GM21515 (cell line): Measurements from ENCODE around the gene MRPS5.

Experiments
- ATAC-seq: cut with Tn5 transposase; IDR thresholded peaks from one replicate; pipeline ENCODE4 v1.9.1; 2021; ENCODE audit not compliant: unreplicated experiment

The MRPS5 gene

GRCh38 chr2:95061601-95062183 lies 59.9 kb downstream of the MRPS5 start:
- no peak for ATAC-seq

DNA sequence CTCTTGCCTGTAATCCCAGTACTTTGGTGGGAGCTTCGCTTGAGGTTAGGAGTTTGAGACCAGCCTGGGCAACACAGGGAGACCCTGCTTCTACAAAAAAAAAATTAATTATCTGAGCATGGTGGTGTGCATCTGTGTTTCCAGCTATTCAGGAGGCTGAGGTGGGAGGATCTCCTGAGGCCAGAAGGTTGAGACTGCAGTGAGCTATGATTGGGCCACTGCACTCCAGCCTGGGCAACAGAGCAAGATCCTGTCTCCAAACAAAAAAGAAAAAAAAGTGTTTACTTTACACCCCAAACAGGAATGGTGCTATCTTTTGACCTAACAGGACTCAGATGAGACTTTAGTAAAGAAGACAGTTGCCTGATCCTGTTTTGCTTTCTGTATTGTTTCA lies 60.5 kb downstream of the MRPS5 start:
- ATAC-seq = no peak

DNA sequence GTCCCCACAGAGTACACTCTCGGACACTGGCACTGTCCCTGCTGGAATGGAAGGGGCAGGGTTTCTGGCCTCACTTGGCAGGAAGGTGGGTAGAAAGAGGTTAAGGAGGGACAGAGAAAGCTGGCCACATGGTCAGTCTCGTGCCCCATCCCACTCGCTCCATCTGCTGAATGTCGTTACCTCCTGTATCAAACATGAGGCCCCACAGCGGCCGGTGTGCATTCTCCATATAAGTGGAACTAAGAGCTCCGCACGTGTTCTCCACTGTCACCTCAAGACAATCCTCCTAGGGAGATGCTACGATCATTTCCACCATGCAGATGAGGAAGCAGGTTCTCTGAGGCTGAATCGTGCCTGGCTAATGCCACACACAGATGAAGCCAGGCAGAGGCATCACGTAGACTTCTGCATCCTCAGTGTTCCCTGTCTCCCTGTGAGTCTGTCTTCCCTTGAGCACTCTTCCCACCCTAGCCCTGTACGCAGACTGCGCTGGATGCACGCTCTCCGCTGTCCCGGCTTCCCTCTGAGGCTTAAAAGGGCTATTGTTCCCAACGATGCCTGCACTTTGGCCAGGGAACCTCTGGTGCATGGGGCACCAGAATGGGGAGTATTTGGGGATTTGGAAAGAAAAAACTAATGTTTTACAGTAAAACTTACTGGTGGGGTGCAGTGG lies 61.0 kb downstream of the MRPS5 start:
- ATAC-seq = no peak

GRCh38 chr2:95059656-95060370 lies 61.8 kb downstream of the MRPS5 start:
- no peak for ATAC-seq

GRCh38 chr2:95058989-95059641 lies 62.5 kb downstream of the MRPS5 start:
- no peak for ATAC-seq

GRCh38 chr2:95058466-95058988 lies 63.1 kb downstream of the MRPS5 start:
- no peak for ATAC-seq

- ATAC-seq = no peak
Measured at GRCh38 chr2:95057535-95058370, 63.9 kb downstream of the MRPS5 start.

DNA sequence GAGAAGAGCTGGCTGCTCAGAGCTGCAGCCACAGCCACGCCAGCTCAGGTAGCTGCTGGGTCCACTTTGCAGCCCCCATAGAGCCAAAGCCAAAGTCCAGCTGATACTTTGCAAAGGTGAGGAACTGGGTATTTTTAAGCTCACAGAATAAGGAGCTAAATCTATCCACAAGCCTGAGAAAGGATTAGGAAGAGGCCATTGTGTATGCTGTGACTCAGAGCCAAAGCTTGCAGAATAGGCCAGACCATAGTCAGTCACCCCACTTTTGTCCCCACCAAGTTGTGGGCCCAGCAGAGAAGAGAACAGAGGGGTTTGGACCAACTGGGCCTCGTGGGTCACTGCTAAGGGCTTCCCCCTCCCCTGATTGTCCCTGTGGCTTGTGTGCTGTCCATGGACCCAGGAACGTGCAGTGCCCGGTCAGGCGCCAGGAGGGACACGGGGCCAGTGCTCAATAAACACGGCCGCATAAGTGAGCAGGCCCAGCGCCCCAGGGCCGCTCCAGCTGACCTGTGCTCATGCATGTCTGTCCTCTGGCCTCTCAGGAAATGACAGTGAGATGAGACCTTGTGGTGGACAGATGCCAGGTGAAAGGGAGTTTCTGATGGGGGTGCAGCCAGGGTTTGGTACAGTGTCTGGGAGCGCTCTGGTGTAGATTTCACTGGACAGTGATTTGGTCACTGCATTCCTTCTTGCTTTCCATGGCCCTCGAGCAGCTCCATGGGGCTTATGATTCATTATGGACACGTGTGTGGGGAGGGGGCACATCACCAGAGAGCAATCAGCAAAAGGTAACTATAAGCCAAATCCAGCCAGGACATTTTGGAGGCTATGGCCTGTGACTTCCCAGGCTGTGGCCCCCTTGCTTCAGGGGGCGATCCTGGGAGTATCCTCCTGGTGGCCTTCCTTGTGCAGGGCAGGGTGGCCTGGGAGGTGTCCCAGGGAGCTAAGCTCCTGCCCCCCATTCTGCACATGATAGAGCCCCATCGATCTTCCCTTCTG lies 64.8 kb downstream of the MRPS5 start:
- ATAC-seq = no peak

- ATAC-seq = no peak
Measured at GRCh38 chr2:95056044-95056443, 65.6 kb downstream of the MRPS5 start.

DNA sequence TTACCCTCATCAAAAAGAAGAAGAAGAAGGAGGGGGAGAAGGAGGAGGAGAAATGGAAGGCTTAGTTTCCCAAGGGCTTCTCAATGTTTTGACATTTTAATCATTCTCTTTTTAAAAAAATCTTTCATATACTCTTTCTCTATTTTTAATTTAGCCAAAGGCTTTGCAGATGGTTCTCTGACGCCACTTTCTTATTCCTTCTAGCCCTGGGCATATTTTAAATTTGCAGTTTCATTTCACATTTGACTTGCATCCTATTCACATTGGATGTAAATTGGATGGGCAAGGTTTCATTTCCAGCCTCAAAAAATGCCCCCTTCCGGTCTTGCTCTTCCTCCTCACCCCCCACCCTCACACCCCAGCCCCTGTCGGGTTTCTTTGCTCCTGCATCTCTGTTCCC lies 66.3 kb downstream of the MRPS5 start:
- ATAC-seq = no peak

DNA sequence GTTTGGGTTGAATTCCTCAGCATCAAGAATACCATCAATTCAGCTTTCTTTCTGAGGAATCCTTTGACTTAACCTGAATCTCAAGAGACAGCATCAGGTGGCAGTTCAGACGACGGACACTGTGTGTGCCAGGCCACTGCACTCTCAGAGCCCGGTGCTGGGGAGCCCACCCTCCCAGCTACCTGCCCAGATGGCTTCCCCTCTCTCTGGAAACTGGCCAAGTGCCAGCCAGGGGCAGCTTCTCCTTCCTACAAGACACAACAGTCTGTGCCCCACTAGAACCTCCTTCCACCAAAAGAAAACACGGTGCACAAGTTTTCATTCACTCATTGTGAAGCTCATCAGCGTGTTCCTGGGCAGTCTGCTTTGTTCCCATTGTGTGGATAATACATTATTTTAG lies 67.6 kb downstream of the MRPS5 start:
- no peak for ATAC-seq

GRCh38 chr2:95053543-95053942 lies 68.1 kb downstream of the MRPS5 start:
- no peak for ATAC-seq

DNA sequence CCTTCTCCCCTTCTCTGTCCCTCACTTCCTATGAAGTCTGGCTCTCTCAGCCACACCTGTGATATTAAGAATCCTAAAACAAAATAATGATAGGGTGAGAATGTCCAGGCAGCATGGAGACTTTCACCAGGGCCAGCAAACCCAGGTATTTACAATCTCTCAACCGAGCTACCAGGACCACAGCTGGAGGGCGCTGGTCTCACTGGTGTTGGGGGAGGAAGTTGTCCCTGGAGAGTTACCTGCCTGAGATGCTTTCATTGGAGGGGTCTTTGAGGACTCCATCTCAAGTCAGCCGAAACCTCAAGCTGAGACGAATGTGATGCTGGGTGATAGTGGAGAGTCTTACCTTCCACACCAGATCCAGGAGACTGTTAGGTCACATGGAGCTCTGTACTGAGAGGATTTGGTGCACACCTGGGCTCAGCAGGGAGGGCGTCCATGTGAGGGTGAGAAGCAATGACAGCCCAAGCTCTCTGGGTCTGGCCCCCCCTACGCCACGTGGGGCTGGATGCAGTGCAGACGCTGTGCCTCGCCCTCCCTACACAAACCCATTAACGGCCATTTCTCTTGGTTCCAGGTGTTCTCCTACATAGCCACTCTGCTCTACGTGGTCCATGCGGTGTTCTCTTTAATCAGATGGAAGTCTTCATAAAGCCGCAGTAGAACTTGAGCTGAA lies 68.7 kb downstream of the MRPS5 start:
- no peak for ATAC-seq

DNA sequence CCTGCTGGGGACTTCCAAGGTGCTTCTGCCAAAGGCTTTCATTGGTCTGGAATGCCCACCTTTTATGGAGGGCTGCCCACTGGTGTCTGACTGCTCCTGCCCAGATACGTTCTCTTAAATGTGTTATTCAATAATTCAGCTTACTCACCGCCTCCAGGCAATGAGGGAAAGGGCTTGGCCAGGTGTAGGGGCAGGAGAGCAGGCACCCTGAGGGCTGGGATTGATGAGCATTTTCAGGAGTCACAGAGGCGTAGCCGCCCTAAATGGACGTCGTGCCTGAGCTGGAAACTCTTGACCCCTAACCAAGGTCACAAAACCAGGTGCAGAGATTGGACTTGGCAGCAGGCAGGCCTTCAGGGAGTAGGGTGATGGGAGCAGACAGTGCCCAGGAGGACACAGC lies 69.3 kb downstream of the MRPS5 start:
- no peak for ATAC-seq

- ATAC-seq = no peak
Measured at GRCh38 chr2:95051626-95052025, 70.0 kb downstream of the MRPS5 start.

- no peak for ATAC-seq
Measured at GRCh38 chr2:95050385-95051300, 71.0 kb downstream of the MRPS5 start.

DNA sequence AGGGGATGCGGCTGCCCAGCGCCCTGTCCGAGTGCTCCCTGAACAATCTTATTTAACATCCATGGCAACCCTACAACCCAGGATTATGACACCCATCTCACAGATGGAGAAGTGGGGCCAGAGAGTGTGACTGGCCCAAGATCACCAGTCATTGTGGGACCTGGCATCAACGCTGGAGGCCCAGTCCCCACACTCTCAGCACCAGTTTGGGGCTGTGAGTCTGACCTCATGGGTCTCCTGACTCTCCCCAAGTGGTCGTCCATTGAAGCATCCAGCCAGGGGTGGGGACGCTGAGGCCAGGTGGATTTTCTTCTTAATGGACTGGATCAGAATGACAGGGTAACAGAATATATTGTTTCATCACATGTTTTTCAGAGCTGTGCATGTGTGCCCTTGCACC lies 71.6 kb downstream of the MRPS5 start:
- ATAC-seq = no peak

DNA sequence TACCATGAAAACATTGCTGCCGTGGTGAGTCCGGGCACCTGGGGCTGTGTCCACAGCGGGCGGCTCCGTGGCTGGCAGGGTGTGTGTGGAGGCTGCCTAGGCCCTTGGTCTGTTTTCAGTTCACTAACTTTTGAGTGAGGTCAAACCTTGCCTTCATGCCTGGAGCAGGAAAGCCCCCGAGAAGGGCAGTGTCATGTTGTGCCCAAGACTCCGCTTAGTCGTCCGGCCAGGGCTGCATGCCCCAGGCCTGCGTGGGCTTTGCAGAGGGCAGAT lies 72.0 kb downstream of the MRPS5 start:
- ATAC-seq = no peak
